ENCODE results near the gene ANKS1B.

The ANKS1B gene

GRCh38 chr12:98951406-98951805 lies 1033.3 kb downstream of the ANKS1B start:
- Histone ChIP-seq H3K9me3 (ENCODE audit: low read length) (no peaks in the 10 kb centered on the region), H3K27ac (ENCODE audit: low read depth, low read length, poor library complexity, severe bottlenecking) (no peak overlapping the region), H3K4me2 (ENCODE audit: low read length) (no peak overlapping the region), H3K4me3 (ENCODE audit: low read depth, low read length, poor library complexity, severe bottlenecking) (no peak overlapping the region), H3K79me2 (ENCODE audit: insufficient read depth, low read length) (no peaks in the 10 kb centered on the region), H3K9ac (ENCODE audit: low read length) (no peak overlapping the region), H3K36me3 (ENCODE audit: insufficient read depth, low read length) (no peaks in the 10 kb centered on the region), H2AFZ (ENCODE audit: low read length) (no peak overlapping the region), H4K20me1 (ENCODE audit: insufficient read depth, low read length) (no peaks in the 10 kb centered on the region), H3K27me3 (ENCODE audit: insufficient read depth, low read length) (no peaks in the 10 kb centered on the region), H3K9me2 (ENCODE audit: low read depth, low read length) (no peaks in the 10 kb centered on the region), H3F3A (ENCODE audit: insufficient read depth, low read length) (no peaks in the 10 kb centered on the region), H3K4me1 (ENCODE audit: insufficient read depth, low read length, severe bottlenecking) (no peaks in the 10 kb centered on the region)
- TF ChIP-seq EZH2 (IDR thresholded peaks at IDR 0.05; ENCODE audit: borderline replicate concordance, low read length) (no peak), CTCF (IDR thresholded peaks at IDR 0.05; ENCODE audit: low read length) (no peak)

- Histone ChIP-seq H3F3A (ENCODE audit: insufficient read depth, low read length) (no peaks in the 10 kb centered on the region), H3K79me2 (ENCODE audit: insufficient read depth, low read length) (no peaks in the 10 kb centered on the region), H3K9me2 (ENCODE audit: low read depth, low read length) (no peaks in the 10 kb centered on the region), H3K9ac (ENCODE audit: low read length) (no peak overlapping the region), H3K27ac (ENCODE audit: low read depth, low read length, poor library complexity, severe bottlenecking) (no peak overlapping the region), H3K27me3 (ENCODE audit: insufficient read depth, low read length) (no peaks in the 10 kb centered on the region), H2AFZ (ENCODE audit: low read length) (no peak overlapping the region), H3K36me3 (ENCODE audit: insufficient read depth, low read length) (no peaks in the 10 kb centered on the region), H3K9me3 (ENCODE audit: low read length) (no peaks in the 10 kb centered on the region), H3K4me3 (ENCODE audit: low read depth, low read length, poor library complexity, severe bottlenecking) (no peak overlapping the region), H3K4me1 (ENCODE audit: insufficient read depth, low read length, severe bottlenecking) (no peaks in the 10 kb centered on the region), H4K20me1 (ENCODE audit: insufficient read depth, low read length) (no peaks in the 10 kb centered on the region), H3K4me2 (ENCODE audit: low read length) (no peak overlapping the region)
- TF ChIP-seq CTCF (IDR thresholded peaks at IDR 0.05; ENCODE audit: low read length) (no peak), EZH2 (IDR thresholded peaks at IDR 0.05; ENCODE audit: borderline replicate concordance, low read length) (no peak)
Observed at GRCh38 chr12:98948343-98948949, 1036.3 kb downstream of the ANKS1B start.

DNA sequence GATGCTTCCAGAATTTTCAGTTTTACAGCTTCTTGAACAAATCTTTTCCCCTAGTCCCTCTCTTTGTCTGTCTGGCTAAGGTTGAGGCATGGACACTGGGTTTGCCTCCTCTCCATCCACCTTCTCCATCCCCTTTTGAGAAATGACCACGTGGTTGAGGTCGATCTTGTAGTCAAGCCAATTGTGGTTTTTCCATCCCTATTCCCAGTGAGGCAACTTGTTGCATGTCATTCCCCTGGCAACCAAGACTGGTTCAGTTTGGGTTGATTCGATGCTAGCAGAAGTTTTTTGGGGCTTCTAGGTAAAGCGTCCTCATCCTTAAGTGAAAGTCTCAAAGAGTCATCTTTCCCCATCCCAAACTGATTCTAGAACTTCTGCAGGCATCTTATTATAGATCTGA lies 1038.9 kb downstream of the ANKS1B start:
- Histone ChIP-seq H3F3A (ENCODE audit: insufficient read depth, low read length) (no peaks in the 10 kb centered on the region), H3K4me2 (ENCODE audit: low read length) (no peak overlapping the region), H3K4me1 (ENCODE audit: insufficient read depth, low read length, severe bottlenecking) (no peaks in the 10 kb centered on the region), H3K9me2 (ENCODE audit: low read depth, low read length) (no peaks in the 10 kb centered on the region), H3K27me3 (ENCODE audit: insufficient read depth, low read length) (no peaks in the 10 kb centered on the region), H4K20me1 (ENCODE audit: insufficient read depth, low read length) (no peaks in the 10 kb centered on the region), H3K4me3 (ENCODE audit: low read depth, low read length, poor library complexity, severe bottlenecking) (no peak overlapping the region), H3K36me3 (ENCODE audit: insufficient read depth, low read length) (no peaks in the 10 kb centered on the region), H3K79me2 (ENCODE audit: insufficient read depth, low read length) (no peaks in the 10 kb centered on the region), H3K9me3 (ENCODE audit: low read length) (no peaks in the 10 kb centered on the region), H3K9ac (ENCODE audit: low read length) (no peak overlapping the region), H3K27ac (ENCODE audit: low read depth, low read length, poor library complexity, severe bottlenecking) (no peak overlapping the region), H2AFZ (ENCODE audit: low read length) (no peak overlapping the region)
- TF ChIP-seq EZH2 (IDR thresholded peaks at IDR 0.05; ENCODE audit: borderline replicate concordance, low read length), result no peak
- TF ChIP-seq CTCF (IDR thresholded peaks at IDR 0.05; ENCODE audit: low read length), result no peak

Data from OCI-LY1 (cell line).